Lower lobe of right lung (tissue), 2 donors: ENCODE results near the gene MGAT3. TPM values are rescaled to one million over a fixed set of nuclear protein-coding genes. Genes with fewer than 3 reads are reported as not detected.

Source experiments
- ATAC-seq, 2 donors: fragments of 200-7000 bp; cut with Tn5 transposase; one replicate each; pipeline ENCODE4 v1.9.1; 2020 to 2022; ENCODE audit warnings: mild to moderate bottlenecking in 2 of 2, moderate library complexity in 2 of 2
- DNase-seq: peaks from one replicate; pipeline ENCODE4 v3.0.0-alpha.2; 2020
- H3K27ac ChIP-seq: fragments of 200-600 bp; one replicate; pipeline ENCODE4 v1.8.0; 2022
- H3K27me3 ChIP-seq: fragments of 200-600 bp; one replicate; pipeline ENCODE4 v1.8.0; 2022; ENCODE audit warnings: low read depth
- H3K36me3 ChIP-seq: fragments of 200-600 bp; one replicate; pipeline ENCODE4 v1.8.0; 2022; ENCODE audit warnings: mild to moderate bottlenecking
- H3K4me1 ChIP-seq: fragments of 200-600 bp; one replicate; pipeline ENCODE4 v1.8.0; 2022
- H3K4me3 ChIP-seq: fragments of 200-600 bp; one replicate; pipeline ENCODE4 v1.8.0; 2022; ENCODE audit warnings: mild to moderate bottlenecking
- H3K9me3 ChIP-seq: fragments of 200-600 bp; one replicate; pipeline ENCODE4 v1.8.0; 2022
- intact Hi-C: fragments of 100-400 bp; cut with DNase I; formaldehyde crosslinking; loops from one replicate; pipeline ENCODE4 v1.11.0; 2022
- total RNA-seq: library from RNA; stranded (reverse); fragmentation: NEBNext Ultra II Directional; extraction: Animal tissue kit (Norgen Biotek cat#: 25700); gene quantifications from one replicate; pipeline ENCODE4 v1.2.1, GENCODE V29; 2021
- TF ChIP-seq, protein P1 (sequence below): fragments of 200-600 bp; IDR thresholded peaks from one replicate; pipeline ENCODE4 v1.8.0; 2022; ENCODE audit warnings: antibody characterized with exemption, mild to moderate bottlenecking
- donor health status: DM: no; HTN: yes; CAD: no; lungs with severe emphysema.

Gene MGAT3
- total RNA-seq, 1 donor from 2014 or later = 41.5 TPM

DNA sequence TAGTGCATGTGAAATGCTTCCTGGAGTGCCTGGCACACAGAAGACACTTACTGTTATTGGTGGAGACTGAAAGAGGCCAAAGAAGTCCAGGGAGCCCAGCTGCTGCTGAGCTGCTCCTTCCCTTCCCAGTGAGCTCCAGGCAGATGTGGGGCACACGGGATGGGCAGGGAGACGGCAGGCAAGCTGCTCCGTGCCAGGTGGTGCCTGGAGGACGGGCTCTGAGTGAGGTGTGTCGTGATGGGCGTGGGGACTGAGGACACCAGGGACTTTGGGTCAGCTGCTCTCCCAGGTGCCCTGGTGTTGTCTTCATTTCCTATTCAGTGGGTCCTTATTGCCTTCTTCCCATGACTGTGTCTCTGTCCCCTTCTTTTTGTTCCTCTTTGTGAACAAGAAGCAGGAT, 37.7 kb upstream of the MGAT3 start:
- Histone ChIP-seq H3K9me3 (no peaks in the 10 kb centered on the region), H3K27me3 (no peaks in the 10 kb centered on the region), H3K27ac (no peak overlapping the region), H3K36me3 (peaks cover 88% of the 10 kb centered on the region), H3K4me1 (no peaks in the 10 kb centered on the region), H3K4me3 (no peak overlapping the region)
- intact Hi-C loops = no loop called here
- DNase-seq (no peak), ATAC-seq (no peak)
- TF ChIP-seq, protein P1, sequence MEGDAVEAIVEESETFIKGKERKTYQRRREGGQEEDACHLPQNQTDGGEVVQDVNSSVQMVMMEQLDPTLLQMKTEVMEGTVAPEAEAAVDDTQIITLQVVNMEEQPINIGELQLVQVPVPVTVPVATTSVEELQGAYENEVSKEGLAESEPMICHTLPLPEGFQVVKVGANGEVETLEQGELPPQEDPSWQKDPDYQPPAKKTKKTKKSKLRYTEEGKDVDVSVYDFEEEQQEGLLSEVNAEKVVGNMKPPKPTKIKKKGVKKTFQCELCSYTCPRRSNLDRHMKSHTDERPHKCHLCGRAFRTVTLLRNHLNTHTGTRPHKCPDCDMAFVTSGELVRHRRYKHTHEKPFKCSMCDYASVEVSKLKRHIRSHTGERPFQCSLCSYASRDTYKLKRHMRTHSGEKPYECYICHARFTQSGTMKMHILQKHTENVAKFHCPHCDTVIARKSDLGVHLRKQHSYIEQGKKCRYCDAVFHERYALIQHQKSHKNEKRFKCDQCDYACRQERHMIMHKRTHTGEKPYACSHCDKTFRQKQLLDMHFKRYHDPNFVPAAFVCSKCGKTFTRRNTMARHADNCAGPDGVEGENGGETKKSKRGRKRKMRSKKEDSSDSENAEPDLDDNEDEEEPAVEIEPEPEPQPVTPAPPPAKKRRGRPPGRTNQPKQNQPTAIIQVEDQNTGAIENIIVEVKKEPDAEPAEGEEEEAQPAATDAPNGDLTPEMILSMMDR = no peak

DNA sequence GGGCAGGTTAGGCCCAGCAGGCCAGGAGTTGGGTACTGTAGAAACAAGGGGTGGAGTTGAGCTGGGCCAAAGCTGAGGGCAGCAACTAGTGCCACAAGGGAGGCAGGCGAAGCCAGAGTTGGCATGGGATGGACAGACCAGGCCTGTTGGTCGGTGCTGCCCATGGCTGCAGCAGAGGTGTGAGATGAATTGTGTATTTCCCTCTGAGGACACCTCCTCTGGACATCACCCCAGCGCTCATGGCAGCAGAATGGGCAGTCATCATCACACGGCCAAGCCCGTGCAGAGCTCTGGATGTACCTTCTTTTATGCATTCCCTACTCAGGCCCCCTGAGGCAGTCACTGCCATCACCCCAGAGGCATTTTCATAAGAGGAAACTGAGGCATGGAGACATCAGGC, 36.9 kb upstream of the MGAT3 start:
- TF ChIP-seq, protein P1 = no peak
- Histone ChIP-seq H3K27me3 (no peaks in the 10 kb centered on the region), H3K4me3 (no peak overlapping the region), H3K4me1 (no peaks in the 10 kb centered on the region), H3K27ac (no peak overlapping the region), H3K36me3 (peaks cover 96% of the 10 kb centered on the region), H3K9me3 (no peaks in the 10 kb centered on the region)
- intact Hi-C loops = no loop called here
- ATAC-seq (no peak), DNase-seq (peak; percentile 31)

DNA sequence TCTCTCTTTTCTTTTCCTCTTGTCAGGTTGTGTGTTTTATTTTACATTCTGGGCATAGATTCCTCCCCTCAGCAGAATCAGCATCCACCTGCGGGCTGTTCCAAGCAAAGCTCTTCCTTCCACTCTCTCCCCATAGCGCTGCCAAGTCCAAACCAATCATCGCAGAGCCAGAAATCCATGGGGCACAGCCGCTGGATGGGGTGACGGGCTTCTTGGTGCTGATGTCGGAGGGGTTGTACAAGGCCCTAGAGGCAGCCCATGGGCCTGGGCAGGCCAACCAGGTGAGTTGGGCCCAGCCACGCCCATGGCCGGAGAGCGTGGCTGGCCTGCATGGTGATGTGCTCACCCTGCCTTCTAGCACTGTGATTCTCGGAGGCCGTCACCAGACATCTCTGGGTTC, 35.1 kb upstream of the MGAT3 start:
- intact Hi-C loops = no loop called here

DNA sequence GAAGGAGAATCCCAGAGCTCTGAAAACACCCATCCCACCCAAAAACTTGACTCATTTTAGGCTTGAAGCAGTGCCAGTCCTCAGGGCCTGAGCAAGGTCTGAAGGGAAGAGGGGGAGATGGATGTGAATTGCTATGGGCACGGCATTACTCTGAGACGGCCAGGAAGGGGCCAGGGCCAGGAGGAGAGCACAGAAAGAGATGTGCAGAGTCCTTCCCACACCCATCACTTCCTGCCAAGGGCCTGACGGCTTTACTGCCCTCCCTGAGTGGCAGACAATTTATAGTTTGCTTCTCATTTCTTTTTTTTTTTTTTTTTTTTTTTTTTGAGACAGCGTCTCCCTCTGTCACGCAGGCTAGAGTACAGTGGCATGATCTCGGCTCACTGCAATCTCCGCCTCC, 34.7 kb upstream of the MGAT3 start:
- Histone ChIP-seq H3K4me1 (no peaks in the 10 kb centered on the region), H3K27me3 (no peaks in the 10 kb centered on the region), H3K36me3 (peaks cover 90% of the 10 kb centered on the region), H3K4me3 (no peak overlapping the region), H3K9me3 (no peaks in the 10 kb centered on the region), H3K27ac (no peak overlapping the region)
- TF ChIP-seq, protein P1 = no peak
- ATAC-seq (no peak), DNase-seq (no peak)
- intact Hi-C loops = no loop called here

More for the DNA sequence above, 35.1 kb upstream of the MGAT3 start:
- no peak for DNase-seq
- no peaks in the 10 kb centered on the region for H3K27me3 ChIP-seq
- TF ChIP-seq, protein P1 = no peak
- no peak for ATAC-seq
- no peaks in the 10 kb centered on the region for H3K4me1 ChIP-seq
- no peaks in the 10 kb centered on the region for H3K9me3 ChIP-seq
- peaks cover 90% of the 10 kb centered on the region for H3K36me3 ChIP-seq
- H3K4me3 ChIP-seq = no peak overlapping the region
- no peak overlapping the region for H3K27ac ChIP-seq

DNA sequence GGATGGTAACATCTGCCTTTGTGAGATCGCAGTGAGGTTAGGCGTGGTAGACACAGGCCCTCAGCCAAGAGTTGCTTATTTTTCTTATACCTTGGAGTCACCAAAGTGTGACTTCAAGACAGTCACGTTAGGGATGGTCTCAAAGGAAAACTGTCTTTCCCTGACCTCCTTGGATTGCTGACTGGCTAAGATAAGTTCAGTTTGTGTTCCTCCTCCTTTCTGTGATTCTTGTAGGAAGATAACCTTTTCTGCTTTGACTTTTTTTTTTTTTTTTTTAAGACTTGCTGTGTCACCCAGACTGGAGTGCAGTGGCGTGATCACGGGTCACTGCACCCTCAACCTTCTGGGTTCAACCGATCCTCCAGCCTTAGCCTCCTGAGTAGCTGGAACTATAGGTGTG, 34.1 kb upstream of the MGAT3 start:
- peaks cover 90% of the 10 kb centered on the region for H3K36me3 ChIP-seq
- H3K27ac ChIP-seq = no peak overlapping the region
- H3K27me3 ChIP-seq = no peaks in the 10 kb centered on the region
- ATAC-seq = no peak
- no peak overlapping the region for H3K4me3 ChIP-seq
- intact Hi-C loops = no loop called here
- no peaks in the 10 kb centered on the region for H3K4me1 ChIP-seq
- DNase-seq = no peak
- H3K9me3 ChIP-seq = no peaks in the 10 kb centered on the region
- TF ChIP-seq, protein P1 = no peak

DNA sequence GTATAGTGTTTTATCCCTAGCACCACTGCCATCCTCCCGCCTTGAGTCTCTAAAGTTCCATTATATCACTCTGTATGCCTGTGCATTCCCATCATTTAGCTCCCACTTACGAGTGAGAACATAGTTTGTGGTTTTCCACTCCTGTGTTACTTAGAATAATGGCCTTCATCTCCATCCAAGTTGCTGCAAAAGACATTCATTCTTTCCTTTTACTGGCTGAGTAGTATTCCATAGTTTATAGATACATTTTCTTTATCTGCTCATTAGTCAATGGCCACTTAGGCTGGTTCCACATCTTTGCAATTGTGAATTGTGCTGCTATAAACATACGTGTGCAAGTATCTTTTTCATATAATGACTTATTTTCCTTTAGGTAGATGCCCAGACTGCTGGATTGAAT, 32.8 kb upstream of the MGAT3 start:
- Histone ChIP-seq H3K27me3 (no peaks in the 10 kb centered on the region), H3K27ac (no peak overlapping the region), H3K4me3 (no peak overlapping the region), H3K4me1 (no peaks in the 10 kb centered on the region), H3K9me3 (no peaks in the 10 kb centered on the region), H3K36me3 (peaks cover 90% of the 10 kb centered on the region)
- ATAC-seq (no peak), DNase-seq (no peak)
- intact Hi-C loops = no loop called here
- TF ChIP-seq, protein P1 = no peak
